OCI-LY1 (cell line): Measurements from ENCODE around the gene PPM1E.

ENCODE experiments used
- EZH2 ChIP-seq: fragments of 200-600 bp; sonication (generic), shearing (Covaris generic); IDR thresholded peaks from 2 replicates; pipeline ENCODE4 v1.8.0; 2017; ENCODE audit warnings: borderline replicate concordance, mixed run types, mild to moderate bottlenecking, antibody characterized with exemption, low read length, moderate library complexity, mixed read lengths
- TF ChIP-seq, protein P1 (sequence below): fragments of 200-600 bp; sonication (generic), shearing (Covaris generic); IDR thresholded peaks from 2 replicates; pipeline ENCODE4 v1.5.1; 2017; ENCODE audit warnings: mild to moderate bottlenecking, antibody characterized with exemption, low read length, moderate library complexity, mixed read lengths

DNA sequence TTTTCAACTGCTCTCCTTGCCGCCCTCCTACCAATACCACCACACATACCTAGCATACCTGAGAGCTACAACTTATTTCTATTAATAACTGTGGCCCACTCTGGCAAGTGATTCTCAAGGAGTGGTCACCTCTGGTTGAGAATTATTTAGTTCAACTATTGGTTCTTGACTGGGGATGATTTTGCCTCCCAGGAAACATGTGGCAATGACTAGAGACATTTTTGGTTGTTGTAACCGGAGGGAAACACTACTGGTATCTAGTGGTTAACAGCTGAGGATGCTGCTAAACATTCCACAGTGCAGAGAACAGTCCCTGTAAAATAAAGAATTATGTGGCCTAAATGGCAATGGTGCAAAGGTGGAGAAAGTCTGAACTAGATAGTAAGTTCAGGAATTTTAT is 254.4 kb downstream of the PPM1E start:
- TF ChIP-seq, protein P1, sequence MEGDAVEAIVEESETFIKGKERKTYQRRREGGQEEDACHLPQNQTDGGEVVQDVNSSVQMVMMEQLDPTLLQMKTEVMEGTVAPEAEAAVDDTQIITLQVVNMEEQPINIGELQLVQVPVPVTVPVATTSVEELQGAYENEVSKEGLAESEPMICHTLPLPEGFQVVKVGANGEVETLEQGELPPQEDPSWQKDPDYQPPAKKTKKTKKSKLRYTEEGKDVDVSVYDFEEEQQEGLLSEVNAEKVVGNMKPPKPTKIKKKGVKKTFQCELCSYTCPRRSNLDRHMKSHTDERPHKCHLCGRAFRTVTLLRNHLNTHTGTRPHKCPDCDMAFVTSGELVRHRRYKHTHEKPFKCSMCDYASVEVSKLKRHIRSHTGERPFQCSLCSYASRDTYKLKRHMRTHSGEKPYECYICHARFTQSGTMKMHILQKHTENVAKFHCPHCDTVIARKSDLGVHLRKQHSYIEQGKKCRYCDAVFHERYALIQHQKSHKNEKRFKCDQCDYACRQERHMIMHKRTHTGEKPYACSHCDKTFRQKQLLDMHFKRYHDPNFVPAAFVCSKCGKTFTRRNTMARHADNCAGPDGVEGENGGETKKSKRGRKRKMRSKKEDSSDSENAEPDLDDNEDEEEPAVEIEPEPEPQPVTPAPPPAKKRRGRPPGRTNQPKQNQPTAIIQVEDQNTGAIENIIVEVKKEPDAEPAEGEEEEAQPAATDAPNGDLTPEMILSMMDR, result no peak
- TF ChIP-seq EZH2, result no peak
